T-helper 2 cell treated with Interferon-gamma antibody and Interleukin-4, amounts not matched to agents 100 ng/mL and 5 ng/mL, for 36 hours (primary cell): ENCODE measurements around the gene NCOR2. TPM values are rescaled to one million over a fixed set of nuclear protein-coding genes. Genes with fewer than 3 reads are reported as not detected.

Source experiments
- intact Hi-C: fragments of 100-400 bp; cut with micrococcal nuclease; formaldehyde crosslinking; loops from one replicate; pipeline ENCODE4 v1.15.1; 2023
- total RNA-seq: library from RNA; stranded (reverse); gene quantifications from 2 replicates; pipeline ENCODE4 v1.2.3, GENCODE V29; 2022

The NCOR2 gene
- total RNA-seq, 1 donor from 2014 or later, result 103 TPM

GRCh38 chr12:124529565-124530276 lies 37.7 kb downstream of the NCOR2 start:
- intact Hi-C loops, result no loop called here

GRCh38 chr12:124527861-124528561 lies 39.4 kb downstream of the NCOR2 start:
- intact Hi-C loops, result no loop called here

GRCh38 chr12:124525927-124526692 lies 41.3 kb downstream of the NCOR2 start:
- intact Hi-C loops, result no loop called here

GRCh38 chr12:124525455-124525854 lies 42.0 kb downstream of the NCOR2 start:
- intact Hi-C loops, result no loop called here

GRCh38 chr12:124524231-124524925 lies 43.0 kb downstream of the NCOR2 start:
- intact Hi-C loops, result no loop called here

- intact Hi-C loops, result no loop called here
These were observed 44.3 kb downstream of the NCOR2 start for GRCh38 chr12:124523071-124523470.

GRCh38 chr12:124520907-124521306 lies 46.5 kb downstream of the NCOR2 start:
- intact Hi-C loops, result no loop called here

- intact Hi-C loops, result no loop called here
These were observed 47.1 kb downstream of the NCOR2 start for GRCh38 chr12:124520265-124520701.

GRCh38 chr12:124519746-124520145 lies 47.7 kb downstream of the NCOR2 start:
- intact Hi-C loops, result no loop called here

GRCh38 chr12:124518051-124518932 lies 49.1 kb downstream of the NCOR2 start:
- intact Hi-C loops, result no loop called here
